DOHH2 (cell line): ENCODE results near the gene FAM120A.

Experiments
- H3F3A ChIP-seq: fragments of 200-600 bp; sonication (generic), shearing (Covaris generic); 2 replicates; pipeline ENCODE4 v1.6.0; 2016; ENCODE audit warnings: antibody characterized with exemption, mild to moderate bottlenecking; ENCODE audit not compliant: control insufficient read depth, insufficient read depth
- H3K27ac ChIP-seq: fragments of 200-600 bp; sonication (generic); 2 replicates; pipeline ENCODE4 v1.5.1; 2014; ENCODE audit warnings: low read depth, mild to moderate bottlenecking, low read length, moderate library complexity
- H3K27me3 ChIP-seq: fragments of 200-600 bp; sonication (generic); 2 replicates; pipeline ENCODE4 v1.6.1; 2014; ENCODE audit warnings: mild to moderate bottlenecking, low read length, mixed read lengths; ENCODE audit not compliant: control insufficient read depth
- H3K36me3 ChIP-seq: fragments of 200-600 bp; sonication (generic); 2 replicates; pipeline ENCODE4 v1.6.1; 2014; ENCODE audit warnings: mild to moderate bottlenecking, low read length, moderate library complexity, mixed read lengths; ENCODE audit not compliant: control insufficient read depth
- H3K4me1 ChIP-seq: fragments of 200-600 bp; sonication (generic); 2 replicates; pipeline ENCODE4 v1.6.1; 2014; ENCODE audit warnings: mild to moderate bottlenecking, low read length, mixed read lengths; ENCODE audit not compliant: control insufficient read depth
- H3K4me2 ChIP-seq: fragments of 200-600 bp; sonication (generic); 2 replicates; pipeline ENCODE4 v1.6.0; 2014; ENCODE audit warnings: mild to moderate bottlenecking, low read length, moderate library complexity
- H3K4me3 ChIP-seq: fragments of 200-600 bp; sonication (generic); 2 replicates; pipeline ENCODE4 v1.5.1; 2014; ENCODE audit warnings: mild to moderate bottlenecking, low read length, mixed read lengths
- H3K79me2 ChIP-seq: fragments of 200-600 bp; sonication (generic); 2 replicates; pipeline ENCODE4 v1.6.1; 2014; ENCODE audit warnings: mild to moderate bottlenecking, low read length, mixed read lengths; ENCODE audit not compliant: control insufficient read depth
- H3K9me2 ChIP-seq: fragments of 200-600 bp; sonication (generic); replicated peaks from 2 replicates; pipeline ENCODE4 v1.6.1; 2014; ENCODE audit warnings: mild to moderate bottlenecking, low read length, mixed read lengths; ENCODE audit not compliant: control insufficient read depth
- H3K9me3 ChIP-seq: fragments of 200-600 bp; sonication (generic); 2 replicates; pipeline ENCODE4 v1.6.1; 2014; ENCODE audit warnings: antibody characterized with exemption, low read length, mixed read lengths; ENCODE audit not compliant: control insufficient read depth, insufficient read depth
- H4K20me1 ChIP-seq: fragments of 200-600 bp; sonication (generic); 2 replicates; pipeline ENCODE4 v1.6.0; 2014; ENCODE audit warnings: low read depth, mild to moderate bottlenecking, antibody characterized with exemption, low read length, moderate library complexity; ENCODE audit not compliant: control insufficient read depth, insufficient read depth
- EZH2phosphoT487 ChIP-seq: fragments of 200-600 bp; sonication (generic); IDR thresholded peaks from 2 replicates; pipeline ENCODE4 v1.6.1; 2017; ENCODE audit warnings: borderline replicate concordance, mild to moderate bottlenecking, antibody characterized with exemption, low read length, moderate library complexity, mixed read lengths
- TF ChIP-seq, protein P1 (sequence below): fragments of 200-600 bp; sonication (generic); IDR thresholded peaks from one replicate; pipeline ENCODE4 v1.5.1; 2014; ENCODE audit warnings: antibody characterized with exemption, mild to moderate bottlenecking, low read depth, low read length; ENCODE audit not compliant: poor library complexity, severe bottlenecking

Gene FAM120A

DNA sequence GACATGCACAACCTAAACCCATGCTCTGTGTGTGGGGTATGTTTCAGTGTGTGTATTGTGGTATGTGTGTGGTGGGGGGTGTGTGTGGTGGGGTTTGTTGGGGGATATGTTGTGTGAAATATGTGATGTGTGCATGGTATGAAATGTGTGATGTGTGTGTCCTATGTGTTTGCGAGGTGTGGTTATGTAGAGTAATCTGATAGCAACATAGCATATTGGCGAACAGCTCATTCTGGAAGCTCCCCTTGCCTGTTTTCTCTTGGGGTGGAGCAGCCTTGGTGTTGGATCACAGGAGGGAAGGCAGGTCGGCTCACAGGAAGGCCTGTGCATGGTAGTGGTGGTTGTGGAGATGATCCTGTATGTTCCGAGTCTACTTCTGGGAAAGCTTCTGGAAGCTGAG, 89.5 kb downstream of the FAM120A start:
- H3K9me2 ChIP-seq, result no peaks in the 10 kb centered on the region
- H3K4me1 ChIP-seq, result peaks cover 12% of the 10 kb centered on the region
- 0 out of 2 replicates have a peak, but pooled peaks cover 2% of the 10 kb centered on the region for H3F3A ChIP-seq
- TF ChIP-seq EZH2phosphoT487, result no peak
- TF ChIP-seq, protein P1, sequence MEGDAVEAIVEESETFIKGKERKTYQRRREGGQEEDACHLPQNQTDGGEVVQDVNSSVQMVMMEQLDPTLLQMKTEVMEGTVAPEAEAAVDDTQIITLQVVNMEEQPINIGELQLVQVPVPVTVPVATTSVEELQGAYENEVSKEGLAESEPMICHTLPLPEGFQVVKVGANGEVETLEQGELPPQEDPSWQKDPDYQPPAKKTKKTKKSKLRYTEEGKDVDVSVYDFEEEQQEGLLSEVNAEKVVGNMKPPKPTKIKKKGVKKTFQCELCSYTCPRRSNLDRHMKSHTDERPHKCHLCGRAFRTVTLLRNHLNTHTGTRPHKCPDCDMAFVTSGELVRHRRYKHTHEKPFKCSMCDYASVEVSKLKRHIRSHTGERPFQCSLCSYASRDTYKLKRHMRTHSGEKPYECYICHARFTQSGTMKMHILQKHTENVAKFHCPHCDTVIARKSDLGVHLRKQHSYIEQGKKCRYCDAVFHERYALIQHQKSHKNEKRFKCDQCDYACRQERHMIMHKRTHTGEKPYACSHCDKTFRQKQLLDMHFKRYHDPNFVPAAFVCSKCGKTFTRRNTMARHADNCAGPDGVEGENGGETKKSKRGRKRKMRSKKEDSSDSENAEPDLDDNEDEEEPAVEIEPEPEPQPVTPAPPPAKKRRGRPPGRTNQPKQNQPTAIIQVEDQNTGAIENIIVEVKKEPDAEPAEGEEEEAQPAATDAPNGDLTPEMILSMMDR, result no peak
- no peaks in the 10 kb centered on the region; the same call in 1 of the 2 replicates for H4K20me1 ChIP-seq
- no peak overlapping the region for H3K4me3 ChIP-seq
- no peak overlapping the region for H3K4me2 ChIP-seq
- no peaks in the 10 kb centered on the region for H3K9me3 ChIP-seq
- peaks cover 8% of the 10 kb centered on the region for H3K79me2 ChIP-seq
- no peak overlapping the region for H3K27ac ChIP-seq
- H3K36me3 ChIP-seq, result peaks cover 88% of the 10 kb centered on the region
- no peaks in the 10 kb centered on the region for H3K27me3 ChIP-seq

DNA sequence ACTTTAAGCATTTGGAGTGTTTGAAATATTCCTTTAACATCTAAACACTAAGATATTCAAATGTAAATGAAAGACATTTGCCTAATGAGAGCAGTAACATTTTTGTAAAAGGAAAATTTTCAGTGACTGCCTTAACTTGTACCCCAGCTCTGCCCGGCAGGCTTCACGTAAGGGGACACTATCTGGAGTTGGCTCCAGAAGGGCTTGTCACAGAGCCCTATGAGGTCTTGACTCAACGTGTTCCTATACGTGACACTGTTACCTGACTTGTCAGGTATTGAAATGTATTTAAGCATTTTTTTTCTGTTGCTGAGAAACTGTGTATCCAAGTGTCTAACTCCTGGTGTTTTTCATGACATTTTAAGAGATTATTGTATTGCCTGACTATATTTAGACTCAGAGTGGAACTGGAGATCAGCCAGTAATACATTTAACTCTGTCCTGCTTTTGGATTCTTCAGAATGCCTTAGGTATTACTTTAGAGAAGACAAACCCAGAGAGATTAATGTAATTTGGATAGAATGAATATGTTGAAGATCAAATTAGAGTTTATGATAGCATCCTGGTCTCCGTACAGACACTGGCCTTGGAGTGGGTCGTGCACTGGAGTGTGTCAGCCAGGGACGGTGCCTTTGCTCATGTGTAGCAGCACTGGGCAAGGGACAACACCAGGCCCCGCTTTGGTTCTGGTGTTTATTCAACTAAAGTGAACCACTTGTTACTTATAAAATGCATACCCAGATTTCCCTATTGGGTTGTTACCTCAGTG, 90.3 kb downstream of the FAM120A start:
- Histone ChIP-seq H3K9me2 (no peaks in the 10 kb centered on the region), H3K9me3 (no peaks in the 10 kb centered on the region), H3K79me2 (peaks cover 6% of the 10 kb centered on the region), H3K27me3 (no peaks in the 10 kb centered on the region), H3K4me2 (no peak overlapping the region), H3K36me3 (peaks cover 86% of the 10 kb centered on the region), H4K20me1 (no peaks in the 10 kb centered on the region; the same call in 1 of the 2 replicates), H3F3A (0 out of 2 replicates have a peak, but pooled peaks cover 2% of the 10 kb centered on the region), H3K4me3 (no peak overlapping the region), H3K4me1 (peaks cover 12% of the 10 kb centered on the region), H3K27ac (no peak overlapping the region)
- no peak for TF ChIP-seq EZH2phosphoT487
- TF ChIP-seq, protein P1, result no peak

DNA sequence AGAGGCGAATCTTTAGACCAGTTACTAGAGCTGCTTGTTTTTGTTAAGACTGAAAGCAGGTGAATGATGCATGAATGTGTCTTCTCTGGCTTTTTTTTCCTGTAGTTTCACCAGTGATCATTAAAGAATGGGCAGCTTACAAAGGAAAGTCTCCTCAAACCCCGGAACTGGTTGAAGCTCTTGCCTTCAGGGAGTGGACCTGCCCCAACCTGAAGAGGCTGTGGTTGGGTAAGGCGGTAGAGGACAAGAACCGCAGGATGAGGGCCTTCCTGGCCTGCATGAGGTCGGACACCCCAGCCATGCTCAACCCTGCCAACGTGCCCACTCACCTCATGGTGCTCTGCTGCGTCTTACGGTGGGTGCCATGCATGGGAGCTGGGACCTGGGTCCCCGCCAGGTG, 91.6 kb downstream of the FAM120A start:
- H3K9me3 ChIP-seq, result no peaks in the 10 kb centered on the region
- no peak overlapping the region for H3K27ac ChIP-seq
- no peaks in the 10 kb centered on the region for H4K20me1 ChIP-seq
- no peak overlapping the region for H3K4me3 ChIP-seq
- no peak overlapping the region for H3K4me2 ChIP-seq
- TF ChIP-seq EZH2phosphoT487, result no peak
- TF ChIP-seq, protein P1, result no peak
- H3K27me3 ChIP-seq, result no peaks in the 10 kb centered on the region
- H3K9me2 ChIP-seq, result no peaks in the 10 kb centered on the region
- H3F3A ChIP-seq, result 0 out of 2 replicates have a peak, but pooled peaks cover 2% of the 10 kb centered on the region
- peaks cover 85% of the 10 kb centered on the region for H3K36me3 ChIP-seq
- peaks cover 6% of the 10 kb centered on the region for H3K79me2 ChIP-seq
- peaks cover 12% of the 10 kb centered on the region for H3K4me1 ChIP-seq
